K562 (cell line): Measurements from ENCODE around the gene ANKRD24. TPM values are rescaled to one million over a fixed set of nuclear protein-coding genes. Genes with fewer than 3 reads are reported as not detected.
"Not testable (repeated sequence)": the region's sequence is repeated elsewhere in the genome, so short reads cannot be mapped to it uniquely, and the experiment has no call there.

Experiments
- ATAC-seq: fragments of 200-7000 bp; cut with Tn5 transposase; 3 replicates; pipeline ENCODE4 v1.9.1; 2020; ENCODE audit warnings: moderate library complexity
- BruUV-seq: library from RNA; stranded (reverse); fragments of 400-500 nt; replicated peaks from 2 replicates; lab custom pipeline; 2021; lab: Mats Ljungman, UMichigan
- CTCF ChIA-PET: fragments of 300-600 bp; formaldehyde crosslinking; extraction: SDS; loops from one replicate; lab custom pipeline; 2021; ENCODE audit warnings: low intra/inter-chr PET ratio; lab: Yijun Ruan, JAX
- POLR2A ChIA-PET: fragments of 300-600, 350-650 bp; sonication (Branson Sonifier 250); formaldehyde crosslinking; extraction: SDS; loops from one replicate; lab custom pipeline; 2021; ENCODE audit warnings: antibody characterized with exemption, inconsistent platforms; lab: Yijun Ruan, JAX
- DNase-seq, 4 experiments: peaks; one replicate each; pipeline versions ENCODE4 v3.0.0 to v3.0.0-alpha.2; 2011 to 2018; ENCODE audit warnings: low spot score in 3 of 4, mixed read lengths in 3 of 4; ENCODE audit errors: extremely low read depth in 1 of 4
- FAIRE-seq: peaks from 2 replicates; lab custom pipeline; 2011; peaks lifted over from hg19 to GRCh38; lab: Jason Lieb, UNC
- H2AFZ ChIP-seq: 2 replicates; pipeline ENCODE4 v1.6.0; 2011; ENCODE audit warnings: low read depth, low read length, control low read depth, inconsistent platforms
- H3K27ac ChIP-seq: fragments of 200-600 bp; 3 replicates; pipeline ENCODE4 v1.8.0; 2011; ENCODE audit warnings: low read depth, mild to moderate bottlenecking, control low read depth, inconsistent platforms, low read length, moderate library complexity, mixed read lengths; ENCODE audit errors: extremely low read depth
- H3K27me3 ChIP-seq, 2 experiments: fragments of 300-600 bp in 1 of 2; 2 replicates in 1 of 2; 3 replicates in 1 of 2; pipeline versions ENCODE4 v1.6.0 to v1.8.0; 2011; ENCODE audit warnings: inconsistent platforms in 2 of 2, low read length in 2 of 2, mild to moderate bottlenecking in 1 of 2, mixed read lengths in 1 of 2, moderate library complexity in 1 of 2; ENCODE audit not compliant: control insufficient read depth in 2 of 2, insufficient read depth in 2 of 2
- H3K36me3 ChIP-seq: fragments of 300-600 bp; 3 replicates; pipeline ENCODE4 v1.8.0; 2011; ENCODE audit warnings: mild to moderate bottlenecking, low read length, inconsistent platforms; ENCODE audit not compliant: control insufficient read depth, insufficient read depth
- H3K4me1 ChIP-seq, 2 experiments: fragments of 200-600 bp in 1 of 2; replicated peaks in 1 of 2; 2 replicates in 1 of 2; 3 replicates in 1 of 2; pipeline versions ENCODE4 v1.5.1 to v1.8.0; 2011; ENCODE audit warnings: inconsistent platforms in 2 of 2, low read length in 2 of 2, mild to moderate bottlenecking in 1 of 2, mixed read lengths in 1 of 2, moderate library complexity in 1 of 2; ENCODE audit not compliant: control insufficient read depth in 2 of 2, insufficient read depth in 2 of 2
- H3K4me2 ChIP-seq: 2 replicates; pipeline ENCODE4 v1.6.1; 2011; ENCODE audit warnings: low read length, control low read depth, inconsistent platforms, mixed read lengths; ENCODE audit not compliant: insufficient read depth
- H3K4me3 ChIP-seq: fragments of 200-600 bp; sonication (generic), shearing (Covaris generic); 2 replicates; pipeline ENCODE4 v1.5.1; 2016; ENCODE audit warnings: control low read depth, inconsistent platforms
- H3K79me2 ChIP-seq: fragments of 200-600 bp; 3 replicates; pipeline ENCODE4 v1.8.0; 2011; ENCODE audit warnings: low read length, inconsistent platforms; ENCODE audit not compliant: control insufficient read depth, insufficient read depth
- H3K9ac ChIP-seq, 2 experiments: 2 replicates each; pipeline versions ENCODE4 v1.6.0 to v1.6.1; 2011; ENCODE audit warnings: low read depth in 2 of 2, low read length in 2 of 2, control low read depth in 1 of 2, inconsistent platforms in 1 of 2, mild to moderate bottlenecking in 1 of 2, mixed read lengths in 1 of 2; ENCODE audit not compliant: insufficient read depth in 1 of 2
- H3K9me1 ChIP-seq: one replicate; pipeline ENCODE4 v1.6.0; 2011; ENCODE audit warnings: inconsistent platforms, mild to moderate bottlenecking, low read length, moderate library complexity; ENCODE audit not compliant: control insufficient read depth, insufficient read depth
- H3K9me3 ChIP-seq: replicated peaks from 2 replicates; pipeline ENCODE4 v1.5.1; 2011; ENCODE audit warnings: low read depth, low read length, inconsistent platforms; ENCODE audit not compliant: control insufficient read depth, insufficient read depth
- H4K20me1 ChIP-seq: replicated peaks from 2 replicates; pipeline ENCODE4 v1.6.1; 2011; ENCODE audit warnings: low read length, inconsistent platforms, mixed read lengths; ENCODE audit not compliant: control insufficient read depth, insufficient read depth
- BCOR ChIP-seq: fragments of 450-650 bp; IDR thresholded peaks from 2 replicates; pipeline ENCODE4 v1.6.1; 2016
- EGR1 ChIP-seq: fragments of 450-650 bp; conservative IDR thresholded peaks from 2 replicates; pipeline ENCODE4 v1.6.1; 2017; ENCODE audit warnings: mild to moderate bottlenecking
- RBM25 ChIP-seq: fragments of 200-400 bp; formaldehyde crosslinking; IDR thresholded peaks from 2 replicates; pipeline ENCODE4 v1.6.1; 2018; ENCODE audit warnings: low read length, low read depth, moderate library complexity; ENCODE audit not compliant: severe bottlenecking
- ZNF121 ChIP-seq: sonication (generic); formaldehyde crosslinking; conservative IDR thresholded peaks from 2 replicates; pipeline ENCODE4 v1.8.0; 2022; ENCODE audit warnings: missing genetic modification reagents
- ZNF24 ChIP-seq: fragments of 450-650 bp; IDR thresholded peaks from 2 replicates; pipeline ENCODE4 v1.6.1; 2016
- WGBS: fragments of 100-300 bp; shearing (Covaris generic); methylation state at CpG from one replicate; pipeline ENCODE4 v1.1.6; 2016; ENCODE audit warnings: low coverage, mixed read lengths; ENCODE audit not compliant: insufficient coverage; ENCODE audit errors: missing lambda C conversion rate; 5-methylcytosine and 5-hydroxymethylcytosine counted together
- in situ Hi-C: fragments of 300-500 bp; cut with MboI; formaldehyde crosslinking; loops from 4 replicates; pipeline ENCODE4 v1.15.0; 2018; ENCODE audit warnings: inconsistent platforms, mixed read lengths
- intact Hi-C: fragments of 100-400 bp; cut with micrococcal nuclease; formaldehyde crosslinking; loops from 2 replicates; pipeline ENCODE4 v1.14.2; 2022
- polyA plus RNA-seq, 8 experiments: library from polyadenylated mRNA; depleted of rRNA in 4 of 8; stranded (reverse) in 5 of 8; unstranded in 3 of 8; fragments of >200 nt; fragmentation: Nextera tagmentation in 2 of 8; fragmentation: Illumina TruSeq in 1 of 8; extraction: Ambion mirVana in 2 of 8; extraction: Trizol in 1 of 8; gene quantifications; 2 replicates each; pipeline versions ENCODE4 v1.2.1 to v1.2.3, GENCODE V29; 2011 to 2014; ENCODE audit warnings: inconsistent platforms in 1 of 8, missing spikeins in 1 of 8
- total RNA-seq, 7 experiments: library from RNA; depleted of rRNA in 6 of 7; stranded (reverse); fragments of >200 nt in 6 of 7; fragmentation: Illumina TruSeq in 2 of 7; extraction: Trizol in 2 of 7; gene quantifications; 2 replicates each; pipeline versions ENCODE4 v1.2.1 to v1.2.3, GENCODE V29; 2011 to 2021; ENCODE audit warnings: low replicate concordance in 1 of 7
- TF ChIP-seq, protein P1 (sequence below): sonication (generic); formaldehyde crosslinking; IDR thresholded peaks from 2 replicates; pipeline ENCODE4 v1.9.0; 2022; ENCODE audit warnings: mild to moderate bottlenecking, missing genetic modification reagents

Gene ANKRD24
- total and polyA plus RNA-seq, 9 of the 15 experiments (the other 6 are each of a cell fraction or from before 2014, with no cell fraction given): 0.07 to 0.12 (median 0.09) TPM; not detected in 5

GRCh38 chr19:4142916-4143315 lies 39.6 kb upstream of the ANKRD24 start:
- H3K36me3 ChIP-seq, H3K4me3 ChIP-seq, intact Hi-C loops, H3K79me2 ChIP-seq, ATAC-seq, H3K4me2 ChIP-seq, BruUV-seq, FAIRE-seq, H3K9ac ChIP-seq, H2AFZ ChIP-seq, in situ Hi-C loops, H3K27ac ChIP-seq, H4K20me1 ChIP-seq, DNase-seq, H3K9me3 ChIP-seq, H3K27me3 ChIP-seq, CTCF ChIA-PET, H3K9me1 ChIP-seq: not testable (repeated sequence)
- peak; percentile 34 for TF ChIP-seq RBM25
- peak; percentile 90 for TF ChIP-seq ZNF121 (CRISPR knock-in tag)
- POLR2A ChIA-PET: interaction anchor here (0.6 kb wide), 1 partner anchor 9 kb away, joined by 5 read pairs; no protein-coding TSS in a partner anchor
- H3K4me1 ChIP-seq: peaks cover 7 to 28% of the 10 kb centered on the region in 2 experiments; a peak in 4 of 5 replicates
- 43% methylated on average over 1 of the region's 1 CpG for WGBS

- Histone ChIP-seq H3K9me1 (no peaks in the 10 kb centered on the region), H3K4me1 (peaks cover 7 to 30% of the 10 kb centered on the region in 2 experiments; a peak in 4 of 5 replicates), H3K27ac (no peak overlapping the region), H3K79me2 (no peaks in the 10 kb centered on the region), H2AFZ (no peak overlapping the region), H3K36me3 (no peaks in the 10 kb centered on the region), H3K4me2 (no peak overlapping the region), H3K9me3 (no peaks in the 10 kb centered on the region), H3K9ac (peak overlapping the region in 1 of 2 experiments; percentile 4; a peak in 1 of 4 replicates), H3K4me3 (no peak overlapping the region), H3K27me3 (no peaks in the 10 kb centered on the region), H4K20me1 (no peaks in the 10 kb centered on the region)
- ChIA-PET POLR2A (no interaction called here), CTCF (no interaction called here)
- DNase-seq (peak; percentile 34 to 60 (median 46)), FAIRE-seq (no peak), ATAC-seq (no peak)
- intact Hi-C loops (loop anchor here (1.0 kb wide), 1 partner anchor 38 kb away; the partner anchor contains the start of genes ANKRD24 and SIRT6), in situ Hi-C loops (no loop called here)
- 34% methylated on average over 6 of the region's 7 CpGs for WGBS
- BruUV-seq: no TSS peak
- TF ChIP-seq BCOR (0 out of 2 replicates have a peak, but pooled peaks have one; percentile 2), EGR1 (peak; percentile 77), ZNF24 (peak; percentile 84; the same call in 1 of the 2 replicates)
- TF ChIP-seq, protein P1, sequence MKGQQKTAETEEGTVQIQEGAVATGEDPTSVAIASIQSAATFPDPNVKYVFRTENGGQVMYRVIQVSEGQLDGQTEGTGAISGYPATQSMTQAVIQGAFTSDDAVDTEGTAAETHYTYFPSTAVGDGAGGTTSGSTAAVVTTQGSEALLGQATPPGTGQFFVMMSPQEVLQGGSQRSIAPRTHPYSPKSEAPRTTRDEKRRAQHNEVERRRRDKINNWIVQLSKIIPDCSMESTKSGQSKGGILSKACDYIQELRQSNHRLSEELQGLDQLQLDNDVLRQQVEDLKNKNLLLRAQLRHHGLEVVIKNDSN: no peak
Measured at GRCh38 chr19:4144666-4145249, 37.7 kb upstream of the ANKRD24 start.
